Measurements from ENCODE around the gene PYGB.
"Not testable (repeated sequence)": the region's sequence is repeated elsewhere in the genome, so short reads cannot be mapped to it uniquely, and the experiment has no call there.

Gene PYGB

GRCh38 chr20:25296094-25297093, 48.5 kb downstream of the PYGB start:
- peak; percentile 18 for DNase-seq

GRCh38 chr20:25297141-25297905, 49.4 kb downstream of the PYGB start:
- no peak for DNase-seq

- no peak for DNase-seq
These were observed 51.9 kb downstream of the PYGB start for GRCh38 chr20:25299806-25300205.

GRCh38 chr20:25300496-25301170, 52.7 kb downstream of the PYGB start:
- no peak for DNase-seq

GRCh38 chr20:25301357-25301920, 53.6 kb downstream of the PYGB start:
- DNase-seq = no peak

GRCh38 chr20:25302596-25302995, 54.7 kb downstream of the PYGB start:
- no peak for DNase-seq

- no peak for DNase-seq
These were observed 55.6 kb downstream of the PYGB start for GRCh38 chr20:25303292-25304024.

- no peak for DNase-seq
These were observed 56.2 kb downstream of the PYGB start for GRCh38 chr20:25304025-25304549.

- DNase-seq = no peak
These were observed 59.4 kb downstream of the PYGB start for GRCh38 chr20:25306991-25307903.

- no peak for DNase-seq
These were observed 60.2 kb downstream of the PYGB start for GRCh38 chr20:25308083-25308491.

GRCh38 chr20:25308671-25309394, 60.9 kb downstream of the PYGB start:
- DNase-seq = no peak

GRCh38 chr20:25309395-25310267, 61.7 kb downstream of the PYGB start:
- DNase-seq = peak; percentile 38

- DNase-seq = peak; percentile 85
These were observed 62.5 kb downstream of the PYGB start for GRCh38 chr20:25310268-25310920.

GRCh38 chr20:25310921-25311728, 63.2 kb downstream of the PYGB start:
- no peak for DNase-seq

- DNase-seq = not testable (repeated sequence)
These were observed 64.8 kb downstream of the PYGB start for GRCh38 chr20:25312716-25313115.

- DNase-seq = no peak
These were observed 65.7 kb downstream of the PYGB start for GRCh38 chr20:25313593-25313992.

Measured in SHP77 treated with DMSO at 0.1 percent for 48 hours (cell line).